Right kidney (tissue), 1 donor: ENCODE results near the gene SUCLG2.

ENCODE experiments used
- DNase-seq: peaks from one replicate; pipeline ENCODE4 v3.0.0-alpha.2; 2016

The SUCLG2 gene

GRCh38 chr3:67650084-67650483, 4.3 kb downstream of the SUCLG2 start:
- DNase-seq = no peak

- DNase-seq = no peak
These were observed 4.7 kb downstream of the SUCLG2 start for GRCh38 chr3:67649681-67650080.

- DNase-seq = no peak
These were observed 5.7 kb downstream of the SUCLG2 start for GRCh38 chr3:67648701-67649100.

GRCh38 chr3:67648229-67648628, 6.2 kb downstream of the SUCLG2 start:
- no peak for DNase-seq

GRCh38 chr3:67647390-67647878, 7.0 kb downstream of the SUCLG2 start:
- no peak for DNase-seq

- no peak for DNase-seq
These were observed 7.7 kb downstream of the SUCLG2 start for GRCh38 chr3:67646586-67647234.

- DNase-seq = no peak
These were observed 9.6 kb downstream of the SUCLG2 start for GRCh38 chr3:67644827-67645226.

- DNase-seq = no peak
These were observed 11.7 kb downstream of the SUCLG2 start for GRCh38 chr3:67642734-67643133.

- no peak for DNase-seq
These were observed 12.2 kb downstream of the SUCLG2 start for GRCh38 chr3:67642190-67642589.

GRCh38 chr3:67641451-67641850, 13.0 kb downstream of the SUCLG2 start:
- no peak for DNase-seq

- no peak for DNase-seq
These were observed 14.3 kb downstream of the SUCLG2 start for GRCh38 chr3:67640023-67640660.

GRCh38 chr3:67637255-67637900, 17.0 kb downstream of the SUCLG2 start:
- no peak for DNase-seq

GRCh38 chr3:67635806-67636205, 18.6 kb downstream of the SUCLG2 start:
- no peak for DNase-seq

GRCh38 chr3:67635257-67635656, 19.2 kb downstream of the SUCLG2 start:
- DNase-seq = no peak

- DNase-seq = no peak
These were observed 23.6 kb downstream of the SUCLG2 start for GRCh38 chr3:67630666-67631362.

GRCh38 chr3:67624687-67625086, 29.7 kb downstream of the SUCLG2 start:
- DNase-seq = no peak

- DNase-seq = no peak
These were observed 30.3 kb downstream of the SUCLG2 start for GRCh38 chr3:67624078-67624477.

GRCh38 chr3:67622652-67623051, 31.8 kb downstream of the SUCLG2 start:
- no peak for DNase-seq

GRCh38 chr3:67620869-67621268, 33.5 kb downstream of the SUCLG2 start:
- DNase-seq = no peak

- DNase-seq = no peak
These were observed 34.4 kb downstream of the SUCLG2 start for GRCh38 chr3:67619991-67620390.

GRCh38 chr3:67617518-67617917, 36.9 kb downstream of the SUCLG2 start:
- no peak for DNase-seq

GRCh38 chr3:67616046-67616445, 38.4 kb downstream of the SUCLG2 start:
- no peak for DNase-seq

GRCh38 chr3:67614195-67614594, 40.2 kb downstream of the SUCLG2 start:
- no peak for DNase-seq
